GM18508 (cell line): ENCODE data around the gene ZDHHC5.
"Not testable (repeated sequence)": the region's sequence is repeated elsewhere in the genome, so short reads cannot be mapped to it uniquely, and the experiment has no call there.

Experiments used
- ATAC-seq: cut with Tn5 transposase; IDR thresholded peaks from one replicate; pipeline ENCODE4 v1.9.1; 2021; ENCODE audit warnings: moderate number of reproducible peaks; ENCODE audit not compliant: insufficient read depth, unreplicated experiment

Gene ZDHHC5

GRCh38 chr11:57644748-57645688 is 22.9 kb upstream of the ZDHHC5 start:
- ATAC-seq = no peak

GRCh38 chr11:57645689-57646085 is 22.2 kb upstream of the ZDHHC5 start:
- no peak for ATAC-seq

- no peak for ATAC-seq
Measured at GRCh38 chr11:57646194-57646798, 21.6 kb upstream of the ZDHHC5 start.

GRCh38 chr11:57646799-57647303 is 21.1 kb upstream of the ZDHHC5 start:
- ATAC-seq = no peak

GRCh38 chr11:57647372-57647771 is 20.5 kb upstream of the ZDHHC5 start:
- ATAC-seq = no peak

- no peak for ATAC-seq
Measured at GRCh38 chr11:57647960-57648800, 19.7 kb upstream of the ZDHHC5 start.

GRCh38 chr11:57648801-57649735 is 18.8 kb upstream of the ZDHHC5 start:
- ATAC-seq = no peak

- no peak for ATAC-seq
Measured at GRCh38 chr11:57649826-57650738, 17.8 kb upstream of the ZDHHC5 start, which contains the start of gene YPEL4. YPEL4 (minus strand) TSS chr11:57649912; CDS start chr11:57647107, 2,805 bp downstream.

GRCh38 chr11:57650739-57651090 is 17.2 kb upstream of the ZDHHC5 start:
- ATAC-seq = no peak

- no peak for ATAC-seq
Measured at GRCh38 chr11:57651408-57651807, 16.5 kb upstream of the ZDHHC5 start.

GRCh38 chr11:57652230-57652629 is 15.7 kb upstream of the ZDHHC5 start:
- not testable (repeated sequence) for ATAC-seq

GRCh38 chr11:57652662-57653061 is 15.3 kb upstream of the ZDHHC5 start:
- ATAC-seq = no peak

GRCh38 chr11:57653163-57653562 is 14.8 kb upstream of the ZDHHC5 start:
- no peak for ATAC-seq

GRCh38 chr11:57656885-57657193 is 11.1 kb upstream of the ZDHHC5 start:
- no peak for ATAC-seq

- peak; percentile 98 for ATAC-seq
Measured at GRCh38 chr11:57657194-57658022, 10.5 kb upstream of the ZDHHC5 start, which contains the start of gene CLP1. CLP1 (plus strand) TSS chr11:57657762; CDS start chr11:57659477, 1,715 bp downstream.

- no peak for ATAC-seq
Measured at GRCh38 chr11:57658023-57658361, 9.9 kb upstream of the ZDHHC5 start.

GRCh38 chr11:57659669-57660068 is 8.2 kb upstream of the ZDHHC5 start:
- no peak for ATAC-seq

GRCh38 chr11:57662893-57663292 is 5.0 kb upstream of the ZDHHC5 start:
- no peak for ATAC-seq
